B cell (primary cell): Measurements from ENCODE around the gene TEX11.

Source experiments
- CTCF ChIP-seq: fragments of 200-600 bp; IDR thresholded peaks from one replicate; pipeline ENCODE4 v1.8.0; 2022; ENCODE audit warnings: antibody characterized with exemption, mild to moderate bottlenecking
- EZH2 ChIP-seq: IDR thresholded peaks from 2 replicates; pipeline ENCODE4 v1.6.1; 2012; ENCODE audit warnings: borderline replicate concordance, low read depth, mild to moderate bottlenecking, moderate library complexity, low read length; ENCODE audit not compliant: insufficient read depth, poor library complexity, severe bottlenecking

- TF ChIP-seq CTCF (no peak), EZH2 (no peak)
These were observed 286.8 kb downstream of the TEX11 start for GRCh38 chrX:70621743-70622142.
